HEK293 (cell line): Measurements from ENCODE around the gene GPR33.

Experiments
- KLF10 ChIP-seq: fragments of 450-650 bp; IDR thresholded peaks from 2 replicates; pipeline ENCODE4 v1.5.1; 2018; ENCODE audit warnings: missing biosample characterization, mild to moderate bottlenecking, missing genetic modification characterization
- MEIS1 ChIP-seq: sonication (generic); formaldehyde crosslinking; IDR thresholded peaks from 2 replicates; pipeline ENCODE4 v1.8.1; 2022; ENCODE audit warnings: missing genetic modification reagents, mild to moderate bottlenecking, borderline replicate concordance
- ZNF416 ChIP-seq: fragments of 450-650 bp; formaldehyde crosslinking; IDR thresholded peaks from 2 replicates; pipeline ENCODE4 v1.5.1; 2016; ENCODE audit warnings: missing biosample characterization, missing genetic modification characterization
- TF ChIP-seq, protein P1 (sequence below): fragments of 450-650 bp; formaldehyde crosslinking; IDR thresholded peaks from 2 replicates; pipeline ENCODE4 v1.5.1; 2016; ENCODE audit warnings: missing biosample characterization, missing genetic modification characterization

DNA sequence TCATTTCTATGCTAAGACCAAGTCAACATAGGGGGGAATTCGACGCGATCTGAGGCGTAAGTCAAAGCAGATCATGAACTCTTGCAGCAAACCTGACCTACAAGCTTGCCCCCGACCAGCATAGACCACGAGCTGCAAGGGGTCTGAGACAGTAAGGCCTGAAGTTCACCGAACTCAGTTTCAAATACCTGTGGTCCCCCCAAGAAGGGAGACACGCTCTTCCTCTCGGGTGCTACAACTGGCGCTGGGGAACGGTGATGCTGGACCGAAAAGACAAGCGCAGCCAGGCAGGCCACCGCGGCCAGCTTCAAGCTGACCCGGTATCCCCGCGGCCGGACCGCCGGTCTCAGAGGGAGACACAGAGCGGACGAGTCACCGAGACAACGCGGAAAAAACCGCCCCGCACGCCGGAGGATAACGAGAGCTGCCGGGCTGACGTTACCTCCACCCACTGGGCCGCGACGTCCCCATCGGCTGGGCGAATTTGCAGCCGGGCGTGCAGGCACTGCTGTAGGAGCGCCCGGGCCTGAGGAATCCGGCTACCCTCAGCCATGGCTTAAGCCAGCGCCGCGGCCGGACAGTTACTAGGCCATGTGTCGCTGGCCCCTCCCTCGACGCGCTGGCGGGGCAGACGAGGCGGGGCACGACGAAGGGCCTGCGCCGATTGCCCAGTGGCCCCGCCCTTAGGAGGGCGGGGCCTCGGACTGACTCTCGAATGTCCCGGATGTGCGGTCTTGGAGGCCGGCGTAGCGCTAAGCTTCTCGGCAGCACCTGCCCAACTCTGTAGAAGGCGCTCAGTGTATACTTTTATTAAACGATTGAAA is 30.8 kb downstream of the GPR33 start, which contains the start of gene DTD2:
- TF ChIP-seq, protein P1, sequence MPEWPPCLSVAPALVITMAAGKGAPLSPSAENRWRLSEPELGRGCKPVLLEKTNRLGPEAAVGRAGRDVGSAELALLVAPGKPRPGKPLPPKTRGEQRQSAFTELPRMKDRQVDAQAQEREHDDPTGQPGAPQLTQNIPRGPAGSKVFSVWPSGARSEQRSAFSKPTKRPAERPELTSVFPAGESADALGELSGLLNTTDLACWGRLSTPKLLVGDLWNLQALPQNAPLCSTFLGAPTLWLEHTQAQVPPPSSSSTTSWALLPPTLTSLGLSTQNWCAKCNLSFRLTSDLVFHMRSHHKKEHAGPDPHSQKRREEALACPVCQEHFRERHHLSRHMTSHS: no peak
- no peak for TF ChIP-seq KLF10
- no peak for TF ChIP-seq ZNF416 (tag by site-specific recombination)
- TF ChIP-seq MEIS1 (CRISPR knock-in tag): no peak
